ENCODE results near the gene C11orf68.

Gene C11orf68

DNA sequence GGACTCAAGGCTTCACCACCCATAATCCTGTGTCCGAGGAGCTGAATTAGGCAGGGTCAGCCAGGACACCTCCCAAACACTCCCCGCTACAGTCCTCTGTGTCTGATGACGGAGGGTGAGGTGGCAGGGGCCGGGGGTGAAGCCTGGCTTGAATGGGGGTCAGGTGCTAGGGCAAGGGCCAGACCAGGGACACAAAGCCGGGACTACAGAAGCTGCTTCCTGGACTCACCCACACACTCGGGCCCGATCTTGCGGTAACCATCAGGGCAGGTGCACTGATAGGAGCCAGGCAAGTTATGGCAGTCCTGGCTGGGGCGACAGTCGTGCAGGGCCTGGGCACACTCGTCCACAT, 48.6 kb downstream of the C11orf68 start:
- no peak for DNase-seq

DNA sequence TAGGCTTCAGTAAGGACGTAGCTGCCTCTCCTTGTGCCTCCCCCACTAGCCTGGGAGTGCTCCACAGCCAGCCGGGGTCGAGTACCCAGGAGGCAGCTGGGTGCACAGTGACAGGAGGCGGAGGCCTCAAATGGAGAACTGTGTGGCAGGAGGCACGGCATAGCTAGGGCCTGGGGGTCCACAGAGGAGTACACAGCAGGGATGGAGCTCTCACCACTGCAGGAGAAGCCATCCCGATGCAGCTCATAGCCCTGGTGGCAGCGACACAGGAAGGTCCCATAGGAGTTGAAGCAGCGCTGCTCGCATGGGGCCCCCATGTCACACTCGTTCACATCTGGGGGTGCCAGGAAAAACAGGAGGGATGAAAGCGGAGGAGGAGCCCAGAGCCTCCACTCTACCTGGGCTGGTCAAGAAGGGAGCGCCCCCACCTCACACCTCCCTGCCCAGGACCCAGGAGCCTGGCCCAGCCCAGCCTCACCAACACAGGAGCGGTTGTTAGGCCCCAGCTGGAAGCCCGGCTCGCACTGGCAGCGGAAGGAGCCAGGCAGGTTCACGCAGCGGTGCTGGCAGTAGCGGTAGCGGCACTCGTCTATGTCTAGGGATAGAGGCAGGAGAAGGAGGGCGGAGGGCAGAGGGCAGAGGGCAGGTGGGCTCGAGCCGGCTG, 49.1 kb downstream of the C11orf68 start:
- DNase-seq = no peak

DNA sequence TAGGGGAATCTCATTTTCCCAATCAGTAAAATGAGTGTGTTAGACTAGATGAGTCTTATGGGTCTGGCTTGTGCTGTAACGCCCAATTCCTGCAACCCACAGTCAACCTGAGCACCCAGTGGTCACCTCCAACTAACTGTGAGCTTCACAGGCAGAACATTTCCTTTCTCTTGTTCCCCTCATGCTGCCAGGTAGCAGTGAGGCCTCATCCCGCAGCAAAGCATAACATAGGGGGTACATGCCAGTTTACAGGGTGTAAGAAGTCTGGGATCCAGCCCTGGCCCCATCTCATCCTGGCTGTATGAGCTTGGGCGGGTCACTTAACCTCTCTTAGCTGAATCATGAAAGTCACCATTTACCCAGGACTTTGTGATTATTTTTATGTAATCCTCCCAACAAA, 50.0 kb downstream of the C11orf68 start:
- DNase-seq = no peak

DNA sequence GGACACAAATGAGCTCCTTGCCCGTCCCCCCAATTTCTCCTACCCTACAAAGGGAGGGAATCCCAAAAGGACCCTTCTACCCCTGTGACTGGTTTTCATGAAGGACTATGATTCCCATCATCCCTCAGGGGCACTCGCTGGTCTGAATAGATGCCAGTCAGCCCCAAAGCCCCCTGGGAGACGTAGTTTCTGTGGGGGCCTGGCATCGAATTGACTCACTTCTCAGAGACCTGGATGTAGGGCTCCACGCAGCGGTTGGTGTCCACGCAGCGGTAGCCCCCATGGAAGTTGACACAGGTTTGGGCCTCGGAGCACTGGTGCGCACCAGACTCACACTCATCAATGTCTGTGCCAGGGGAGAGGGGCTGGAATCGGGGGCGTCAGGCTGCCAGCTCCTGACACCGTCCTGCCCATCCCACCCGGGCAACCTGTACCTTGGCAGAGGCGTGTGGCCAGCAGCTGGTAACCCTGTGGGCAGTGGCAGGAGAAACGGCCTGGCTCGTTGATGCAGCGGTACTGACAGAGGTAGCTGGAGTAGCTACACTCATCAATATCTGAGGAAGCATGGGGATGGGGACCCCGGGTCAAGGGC, 50.7 kb downstream of the C11orf68 start:
- DNase-seq = no peak

DNA sequence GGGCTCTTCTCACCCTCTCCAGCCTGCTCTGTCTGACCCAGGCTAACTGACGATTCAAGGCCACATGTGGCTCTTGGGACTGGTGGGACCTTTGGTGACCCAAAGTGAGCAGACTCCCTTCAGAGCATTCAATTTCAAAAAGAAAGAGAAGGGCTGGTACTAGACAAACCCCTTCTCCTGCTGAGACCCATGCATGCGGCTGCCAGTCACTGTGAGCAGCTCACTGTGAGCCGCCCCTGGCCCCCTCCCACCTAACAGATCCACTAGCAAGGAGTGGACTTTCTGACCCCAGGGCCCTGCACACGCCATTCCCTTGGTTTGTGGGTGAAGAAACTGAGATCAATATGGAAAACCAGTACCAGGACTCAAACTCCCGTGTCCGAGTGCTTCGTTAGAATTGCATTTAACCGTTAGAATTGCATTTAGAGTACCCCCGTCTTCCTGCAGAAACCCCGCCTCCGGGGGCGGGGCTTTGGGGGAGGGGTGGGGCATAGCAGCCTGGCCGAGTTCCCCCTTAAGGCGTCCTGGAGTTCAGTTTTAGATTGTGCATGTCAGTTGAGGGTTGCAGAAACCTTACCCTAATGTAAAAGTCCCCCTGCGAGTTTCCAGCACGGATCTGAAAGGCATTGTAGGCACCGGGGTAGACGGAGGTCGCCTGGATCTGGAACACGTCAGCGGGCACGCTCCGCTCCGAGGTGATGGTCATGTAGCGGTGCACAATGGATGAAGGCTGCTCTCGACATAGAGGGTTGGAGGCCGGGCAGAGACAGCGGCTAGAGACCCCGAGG, 51.4 kb downstream of the C11orf68 start:
- no peak for DNase-seq
